Esophagus muscularis mucosa (tissue), 4 donors: Measurements from ENCODE around the gene XXYLT1. TPM values are rescaled to one million over a fixed set of nuclear protein-coding genes. Genes with fewer than 3 reads are reported as not detected.
A peak's percentile ranks its signal among the peaks of the same experiment; 100 is the strongest.

Source experiments
- DNase-seq: peaks from one replicate; pipeline ENCODE4 v3.0.0-alpha.2; 2017; ENCODE audit errors: extremely low spot score
- H3K27ac ChIP-seq, 4 donors: fragments of 200-600 bp; sonication (generic); replicated peaks in 1 of 4; 1 replicate in 3 of 4; 2 replicates in 1 of 4; pipeline ENCODE4 v1.5.1; 2016 to 2019; ENCODE audit warnings: mild to moderate bottlenecking in 1 of 4
- H3K27me3 ChIP-seq, 4 donors: fragments of 200-600 bp; sonication (generic); one replicate each; pipeline versions ENCODE4 v1.5.1 to v1.6.0; 2016 to 2019
- H3K36me3 ChIP-seq, 4 donors: fragments of 200-600 bp; sonication (generic); one replicate each; pipeline ENCODE4 v1.5.1; 2016 to 2019
- H3K4me1 ChIP-seq, 4 donors: fragments of 200-600 bp; sonication (generic); one replicate each; pipeline ENCODE4 v1.5.1; 2016 to 2019
- H3K4me3 ChIP-seq, 4 donors: fragments of 200-600 bp; sonication (generic); 1 replicate in 2 of 4; 2 replicates in 2 of 4; pipeline ENCODE4 v1.5.1; 2016 to 2019; ENCODE audit warnings: mild to moderate bottlenecking in 4 of 4, moderate library complexity in 1 of 4
- H3K9me3 ChIP-seq, 4 donors: fragments of 200-600 bp; sonication (generic); 1 replicate in 3 of 4; 2 replicates in 1 of 4; pipeline ENCODE4 v1.5.1; 2016 to 2019
- CTCF ChIP-seq, 3 experiments: fragments of 200-600 bp in 2 of 3; fragments of 450-650 bp in 1 of 3; sonication (generic) in 2 of 3; IDR thresholded peaks; one replicate each; pipeline ENCODE4 v1.5.1; 2017 to 2019; ENCODE audit warnings: antibody characterized with exemption in 3 of 3, mild to moderate bottlenecking in 2 of 3, moderate library complexity in 1 of 3
- EP300 ChIP-seq: sonication (generic); formaldehyde crosslinking; IDR thresholded peaks from one replicate; pipeline ENCODE4 v1.6.1; 2017; ENCODE audit warnings: antibody characterized with exemption
- POLR2A ChIP-seq: fragments of 450-650 bp; IDR thresholded peaks from one replicate; pipeline ENCODE4 v1.6.1; 2017; ENCODE audit warnings: antibody characterized with exemption, moderate library complexity, mild to moderate bottlenecking, low read depth
- POLR2AphosphoS5 ChIP-seq, 2 donors: sonication (generic); formaldehyde crosslinking; IDR thresholded peaks; one replicate each; pipeline ENCODE4 v1.6.1; 2017; ENCODE audit warnings: antibody characterized with exemption in 2 of 2
- WGBS: methylation state at CpG from one replicate; pipeline ENCODE4 v1.1.5; 2018; 5-methylcytosine and 5-hydroxymethylcytosine counted together
- intact Hi-C: fragments of 100-400 bp; cut with DNase I; formaldehyde crosslinking; loops from one replicate; pipeline ENCODE4 v1.15.1; 2023
- total RNA-seq, 4 donors: library from RNA; depleted of rRNA; stranded (reverse); fragments of >200 nt; gene quantifications; one replicate each; pipeline versions ENCODE4 v1.1.0 to v1.2.1, GENCODE V29; 2016

XXYLT1 gene
- total RNA-seq, 4 donors from 2014 or later, result 8.8 to 18.5 (median 13.9) TPM

GRCh38 chr3:195063581-195064193 lies 207.3 kb downstream of the XXYLT1 start:
- H3K4me3 ChIP-seq, result no peak overlapping the region
- no peaks in the 10 kb centered on the region for H3K27me3 ChIP-seq
- peak overlapping the region; percentile 1 to 59 (median 54) for H3K27ac ChIP-seq
- no peaks in the 10 kb centered on the region for H3K9me3 ChIP-seq
- peaks cover 0 to 6% (median 1%) of the 10 kb centered on the region in 4 donors for H3K36me3 ChIP-seq
- peaks cover 9 to 32% (median 25%) of the 10 kb centered on the region in 4 donors for H3K4me1 ChIP-seq
- intact Hi-C loops, result no loop called here
- 81% methylated on average over 9 of the region's 9 CpGs for WGBS
- DNase-seq, result no peak
- TF ChIP-seq EP300 (no peak), POLR2AphosphoS5 (IDR thresholded peaks at IDR 0.05) (no peak), POLR2A (no peak), CTCF (IDR thresholded peaks at IDR 0.05) (no peak)

GRCh38 chr3:195062866-195063540 lies 208.0 kb downstream of the XXYLT1 start:
- H3K27me3 ChIP-seq, result no peaks in the 10 kb centered on the region
- peak overlapping the region in 1 of 4 donors; percentile 53 for H3K27ac ChIP-seq
- no peak overlapping the region for H3K4me3 ChIP-seq
- H3K9me3 ChIP-seq, result no peaks in the 10 kb centered on the region
- H3K4me1 ChIP-seq, result peaks cover 12 to 35% (median 25%) of the 10 kb centered on the region in 4 donors
- peaks cover 0 to 2% (median 0%) of the 10 kb centered on the region in 4 donors for H3K36me3 ChIP-seq
- DNase-seq, result no peak
- 87% methylated on average over 20 of the region's 20 CpGs for WGBS
- no peak for TF ChIP-seq POLR2A
- no peak for TF ChIP-seq EP300
- TF ChIP-seq CTCF (IDR thresholded peaks at IDR 0.05), result no peak
- no peak for TF ChIP-seq POLR2AphosphoS5 (IDR thresholded peaks at IDR 0.05)
- intact Hi-C loops, result no loop called here

- Histone ChIP-seq H3K4me1 (peaks cover 12 to 35% (median 25%) of the 10 kb centered on the region in 4 donors), H3K36me3 (no peaks in the 10 kb centered on the region), H3K27me3 (no peaks in the 10 kb centered on the region), H3K4me3 (no peak overlapping the region), H3K27ac (no peak overlapping the region), H3K9me3 (no peaks in the 10 kb centered on the region)
- no peak for DNase-seq
- TF ChIP-seq EP300 (no peak), POLR2A (no peak), CTCF (IDR thresholded peaks at IDR 0.05) (no peak), POLR2AphosphoS5 (IDR thresholded peaks at IDR 0.05) (no peak)
- intact Hi-C loops, result no loop called here
- 90% methylated on average over 33 of the region's 36 CpGs for WGBS
These were observed 209.0 kb downstream of the XXYLT1 start for GRCh38 chr3:195061756-195062655.

- H3K27ac ChIP-seq, result no peak overlapping the region
- no peak for TF ChIP-seq POLR2AphosphoS5 (IDR thresholded peaks at IDR 0.05)
- TF ChIP-seq CTCF (IDR thresholded peaks at IDR 0.05), result no peak
- TF ChIP-seq EP300, result no peak
- no peak for TF ChIP-seq POLR2A
- H3K36me3 ChIP-seq, result no peaks in the 10 kb centered on the region
- 94% methylated on average over 17 of the region's 18 CpGs for whole genome bisulfite sequencing
- no peak overlapping the region for H3K4me3 ChIP-seq
- intact Hi-C loops, result no loop called here
- no peaks in the 10 kb centered on the region for H3K27me3 ChIP-seq
- H3K9me3 ChIP-seq, result no peaks in the 10 kb centered on the region
- no peak for DNase-seq
- H3K4me1 ChIP-seq, result peaks cover 12 to 35% (median 25%) of the 10 kb centered on the region in 4 donors
These were observed 210.2 kb downstream of the XXYLT1 start for GRCh38 chr3:195060531-195061291.
